ENCODE data around the gene ALKBH8. TPM values are rescaled to one million over a fixed set of nuclear protein-coding genes. Genes with fewer than 3 reads are reported as not detected.

Gene ALKBH8
- total RNA-seq, 1 donor from 2014 or later, result 11.8 TPM

GRCh38 chr11:107526197-107526596 is 39.3 kb downstream of the ALKBH8 start:
- Mint-ChIP-seq H3K27me3 (ENCODE audit: insufficient read depth, low read depth) (no peaks in the 10 kb centered on the region), H3K36me3 (no peaks in the 10 kb centered on the region), H3K4me1 (no peaks in the 10 kb centered on the region), H3K4me3 (no peak overlapping the region), H3K27ac (no peak overlapping the region), H3K9me3 (no peaks in the 10 kb centered on the region)
- Histone ChIP-seq H3F3A (ENCODE audit: low read depth) (no peaks in the 10 kb centered on the region), H3K36me3 (no peaks in the 10 kb centered on the region), H3K4me2 (no peak overlapping the region), H3K79me2 (ENCODE audit: low read depth) (no peaks in the 10 kb centered on the region), H3K9ac (no peak overlapping the region), H4K20me1 (ENCODE audit: low read depth) (no peaks in the 10 kb centered on the region), H3K4me3 (no peak overlapping the region), H3K4me1 (no peaks in the 10 kb centered on the region), H2AFZ (replicated peaks) (no peak overlapping the region), H3K9me3 (ENCODE audit: low read depth) (no peaks in the 10 kb centered on the region), H3K27ac (no peak overlapping the region), H3K27me3 (no peaks in the 10 kb centered on the region)
- no peak for DNase-seq (ENCODE audit: low spot score)
- no peak for TF ChIP-seq EZH2 (IDR thresholded peaks at IDR 0.05)
- TF ChIP-seq EZH2phosphoT487 (IDR thresholded peaks at IDR 0.05), result no peak
- TF ChIP-seq CTCF (IDR thresholded peaks at IDR 0.05), result no peak

- H3K9me3 Mint-ChIP-seq, result no peaks in the 10 kb centered on the region
- Histone ChIP-seq H3K79me2 (ENCODE audit: low read depth) (no peaks in the 10 kb centered on the region), H4K20me1 (ENCODE audit: low read depth) (no peaks in the 10 kb centered on the region), H3K36me3 (no peaks in the 10 kb centered on the region), H3K4me3 (no peak overlapping the region), H2AFZ (replicated peaks) (no peak overlapping the region), H3F3A (ENCODE audit: low read depth) (no peaks in the 10 kb centered on the region), H3K9me3 (ENCODE audit: low read depth) (no peaks in the 10 kb centered on the region), H3K27me3 (no peaks in the 10 kb centered on the region), H3K9ac (no peak overlapping the region), H3K27ac (no peak overlapping the region), H3K4me2 (no peak overlapping the region), H3K4me1 (no peaks in the 10 kb centered on the region)
- no peaks in the 10 kb centered on the region for H3K27me3 Mint-ChIP-seq (ENCODE audit: insufficient read depth, low read depth)
- H3K4me1 Mint-ChIP-seq, result no peaks in the 10 kb centered on the region
- H3K27ac Mint-ChIP-seq, result no peak overlapping the region
- no peak for DNase-seq (ENCODE audit: low spot score)
- no peak for TF ChIP-seq CTCF (IDR thresholded peaks at IDR 0.05)
- no peak for TF ChIP-seq EZH2 (IDR thresholded peaks at IDR 0.05)
- no peak for TF ChIP-seq EZH2phosphoT487 (IDR thresholded peaks at IDR 0.05)
- H3K4me3 Mint-ChIP-seq, result no peak overlapping the region
- peaks cover under 1% of the 10 kb centered on the region for H3K36me3 Mint-ChIP-seq
Observed at GRCh38 chr11:107508858-107509244, 56.7 kb downstream of the ALKBH8 start.

- Mint-ChIP-seq H3K4me3 (no peak overlapping the region), H3K9me3 (no peaks in the 10 kb centered on the region), H3K36me3 (peaks cover 3% of the 10 kb centered on the region), H3K27ac (no peak overlapping the region), H3K27me3 (ENCODE audit: insufficient read depth, low read depth) (no peaks in the 10 kb centered on the region), H3K4me1 (no peaks in the 10 kb centered on the region)
- H2AFZ ChIP-seq (replicated peaks), result no peak overlapping the region
- no peak overlapping the region for H3K4me2 ChIP-seq
- no peak overlapping the region for H3K9ac ChIP-seq
- H4K20me1 ChIP-seq (ENCODE audit: low read depth), result no peaks in the 10 kb centered on the region
- DNase-seq (ENCODE audit: low spot score), result no peak
- H3K79me2 ChIP-seq (ENCODE audit: low read depth), result no peaks in the 10 kb centered on the region
- no peak overlapping the region for H3K27ac ChIP-seq
- TF ChIP-seq EZH2 (IDR thresholded peaks at IDR 0.05) (no peak), CTCF (IDR thresholded peaks at IDR 0.05) (no peak), EZH2phosphoT487 (IDR thresholded peaks at IDR 0.05) (no peak)
- no peaks in the 10 kb centered on the region for H3K9me3 ChIP-seq (ENCODE audit: low read depth)
- no peaks in the 10 kb centered on the region for H3K4me1 ChIP-seq
- no peaks in the 10 kb centered on the region for H3K27me3 ChIP-seq
- H3K4me3 ChIP-seq, result no peak overlapping the region
- H3F3A ChIP-seq (ENCODE audit: low read depth), result no peaks in the 10 kb centered on the region
- peaks cover 4% of the 10 kb centered on the region for H3K36me3 ChIP-seq
Observed at GRCh38 chr11:107508201-107508857, 57.2 kb downstream of the ALKBH8 start.
